Gastrocnemius medialis (tissue), 4 donors: ENCODE data around the gene CCDC171. TPM values are rescaled to one million over a fixed set of nuclear protein-coding genes. Genes with fewer than 3 reads are reported as not detected.
"Not testable (repeated sequence)": the region's sequence is repeated elsewhere in the genome, so short reads cannot be mapped to it uniquely, and the experiment has no call there.

Source experiments
- ATAC-seq, 2 donors: fragments of 150-250 bp; one replicate each; pipeline ENCODE4 v1.9.1; 2016
- DNase-seq, 2 donors: peaks; one replicate each; pipeline ENCODE4 v3.0.0-alpha.2; 2019
- H3K27ac ChIP-seq, 4 donors: fragments of 200-600 bp; sonication (generic); 1 replicate in 1 of 4; 2 replicates in 3 of 4; pipeline ENCODE4 v1.5.1; 2016 to 2018; ENCODE audit warnings: mild to moderate bottlenecking in 2 of 4, moderate library complexity in 1 of 4
- H3K27me3 ChIP-seq, 3 donors: fragments of 200-600 bp; sonication (generic) in 2 of 3; 1 replicate in 1 of 3; 2 replicates in 2 of 3; pipeline versions ENCODE4 v1.5.1 to v1.6.0; 2016 to 2019; ENCODE audit warnings: mild to moderate bottlenecking in 1 of 3, moderate library complexity in 1 of 3
- H3K36me3 ChIP-seq, 2 donors: fragments of 200-600 bp; sonication (generic) in 1 of 2; one replicate each; pipeline ENCODE4 v1.5.1; 2017 to 2018
- H3K4me1 ChIP-seq, 2 donors: fragments of 200-600 bp; sonication (generic) in 1 of 2; one replicate each; pipeline ENCODE4 v1.5.1; 2016 to 2017; ENCODE audit warnings: mild to moderate bottlenecking in 2 of 2
- H3K4me3 ChIP-seq, 4 donors: fragments of 200-600 bp; sonication (generic) in 3 of 4; 1 replicate in 1 of 4; 2 replicates in 3 of 4; pipeline ENCODE4 v1.5.1; 2016 to 2019; ENCODE audit warnings: mild to moderate bottlenecking in 2 of 4
- H3K9me3 ChIP-seq, 3 donors: fragments of 200-600 bp; sonication (generic) in 2 of 3; 1 replicate in 1 of 3; 2 replicates in 2 of 3; pipeline ENCODE4 v1.5.1; 2016 to 2019
- POLR2A ChIP-seq, 2 donors: fragments of 450-650 bp; IDR thresholded peaks; one replicate each; pipeline ENCODE4 v1.6.1; 2017; ENCODE audit warnings: antibody characterized with exemption in 2 of 2, mild to moderate bottlenecking in 2 of 2, moderate library complexity in 2 of 2
- in situ Hi-C, 4 donors: fragments of 200-750 bp; cut with MboI; loops; one replicate each; pipeline versions ENCODE4 v1.15.0 to v1.8.0; 2017; ENCODE audit warnings: low sequenced_read_pairs in 4 of 4
- intact Hi-C: fragments of 100-400 bp; cut with DNase I; formaldehyde crosslinking; loops from one replicate; pipeline ENCODE4 v1.15.1; 2023; ENCODE audit warnings: low total_unique reads
- total RNA-seq, 4 donors: library from RNA; depleted of rRNA; stranded (reverse); fragments of >200 nt; gene quantifications; one replicate each; pipeline versions ENCODE4 v1.1.0 to v1.2.3, GENCODE V29; 2016
- TF ChIP-seq, protein P1 (sequence below), 5 experiments: fragments of 450-650 bp in 3 of 5; fragments of 200-600 bp in 2 of 5; sonication (generic) in 2 of 5; IDR thresholded peaks in 4 of 5; conservative IDR thresholded peaks in 1 of 5; 1 replicate in 4 of 5; 2 replicates in 1 of 5; pipeline ENCODE4 v1.5.1; 2016 to 2019; ENCODE audit warnings: antibody characterized with exemption in 5 of 5, mild to moderate bottlenecking in 3 of 5, moderate library complexity in 3 of 5

CCDC171 gene
- total RNA-seq, 4 donors from 2014 or later: 0.61 to 1.7 (median 1.3) TPM

DNA sequence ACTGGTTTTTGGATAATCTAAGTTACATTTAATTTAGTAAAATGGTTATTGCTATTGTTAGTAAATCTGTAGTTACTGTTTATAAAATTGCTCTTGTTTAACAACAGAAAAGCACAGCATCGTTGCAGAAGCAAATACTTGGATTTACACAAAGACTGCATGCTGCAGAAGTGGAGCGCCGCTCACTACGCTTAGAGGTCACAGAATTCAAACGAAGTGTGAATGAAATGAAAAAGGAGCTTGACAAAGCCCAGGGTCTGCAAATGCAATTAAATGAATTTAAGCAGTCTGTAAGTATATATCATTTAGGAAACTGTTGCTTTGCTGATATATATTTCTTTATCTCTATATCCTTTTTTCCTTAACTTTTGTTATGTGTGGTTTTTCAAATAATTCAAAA is 226.0 kb downstream of the CCDC171 start:
- H3K36me3 ChIP-seq: no peaks in the 10 kb centered on the region
- no peak for TF ChIP-seq POLR2A (IDR thresholded peaks at IDR 0.05)
- TF ChIP-seq, protein P1, sequence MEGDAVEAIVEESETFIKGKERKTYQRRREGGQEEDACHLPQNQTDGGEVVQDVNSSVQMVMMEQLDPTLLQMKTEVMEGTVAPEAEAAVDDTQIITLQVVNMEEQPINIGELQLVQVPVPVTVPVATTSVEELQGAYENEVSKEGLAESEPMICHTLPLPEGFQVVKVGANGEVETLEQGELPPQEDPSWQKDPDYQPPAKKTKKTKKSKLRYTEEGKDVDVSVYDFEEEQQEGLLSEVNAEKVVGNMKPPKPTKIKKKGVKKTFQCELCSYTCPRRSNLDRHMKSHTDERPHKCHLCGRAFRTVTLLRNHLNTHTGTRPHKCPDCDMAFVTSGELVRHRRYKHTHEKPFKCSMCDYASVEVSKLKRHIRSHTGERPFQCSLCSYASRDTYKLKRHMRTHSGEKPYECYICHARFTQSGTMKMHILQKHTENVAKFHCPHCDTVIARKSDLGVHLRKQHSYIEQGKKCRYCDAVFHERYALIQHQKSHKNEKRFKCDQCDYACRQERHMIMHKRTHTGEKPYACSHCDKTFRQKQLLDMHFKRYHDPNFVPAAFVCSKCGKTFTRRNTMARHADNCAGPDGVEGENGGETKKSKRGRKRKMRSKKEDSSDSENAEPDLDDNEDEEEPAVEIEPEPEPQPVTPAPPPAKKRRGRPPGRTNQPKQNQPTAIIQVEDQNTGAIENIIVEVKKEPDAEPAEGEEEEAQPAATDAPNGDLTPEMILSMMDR (IDR thresholded peaks at IDR 0.05 in 4 of 5, conservative IDR thresholded peaks at IDR 0.05 in 1 of 5): no peak
- no peaks in the 10 kb centered on the region for H3K27me3 ChIP-seq
- no peaks in the 10 kb centered on the region for H3K4me1 ChIP-seq
- H3K9me3 ChIP-seq: no peaks in the 10 kb centered on the region
- in situ Hi-C loops: no loop called here
- ATAC-seq: no peak
- DNase-seq: no peak
- no peak overlapping the region for H3K4me3 ChIP-seq
- intact Hi-C loops: no loop called here
- H3K27ac ChIP-seq: no peak overlapping the region

DNA sequence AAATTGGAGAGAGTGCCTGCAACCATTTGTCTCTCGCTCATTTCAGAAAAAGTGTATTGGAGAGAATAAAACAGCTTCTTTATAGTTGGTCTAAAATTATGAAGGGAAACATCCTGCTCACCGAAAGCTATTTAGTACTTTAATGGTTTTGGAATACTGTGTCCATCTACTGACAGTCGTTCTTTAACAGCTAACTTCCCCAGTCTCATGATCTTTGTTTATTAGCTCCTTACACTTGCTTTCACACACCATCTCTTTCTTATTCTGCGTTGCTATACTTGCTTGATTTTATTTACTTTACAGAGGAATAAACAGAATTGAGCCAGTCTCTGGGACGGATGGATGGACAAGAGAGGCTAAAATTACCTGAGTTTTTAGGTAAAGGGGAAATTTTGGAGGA is 229.3 kb downstream of the CCDC171 start:
- H3K27me3 ChIP-seq: no peaks in the 10 kb centered on the region
- TF ChIP-seq, protein P1 (IDR thresholded peaks at IDR 0.05 in 4 of 5, conservative IDR thresholded peaks at IDR 0.05 in 1 of 5): no peak
- DNase-seq (no peak), ATAC-seq (no peak)
- no peak overlapping the region for H3K4me3 ChIP-seq
- H3K9me3 ChIP-seq: no peaks in the 10 kb centered on the region
- no peaks in the 10 kb centered on the region for H3K4me1 ChIP-seq
- H3K36me3 ChIP-seq: no peaks in the 10 kb centered on the region
- in situ Hi-C loops (no loop called here), intact Hi-C loops (no loop called here)
- no peak overlapping the region for H3K27ac ChIP-seq

DNA sequence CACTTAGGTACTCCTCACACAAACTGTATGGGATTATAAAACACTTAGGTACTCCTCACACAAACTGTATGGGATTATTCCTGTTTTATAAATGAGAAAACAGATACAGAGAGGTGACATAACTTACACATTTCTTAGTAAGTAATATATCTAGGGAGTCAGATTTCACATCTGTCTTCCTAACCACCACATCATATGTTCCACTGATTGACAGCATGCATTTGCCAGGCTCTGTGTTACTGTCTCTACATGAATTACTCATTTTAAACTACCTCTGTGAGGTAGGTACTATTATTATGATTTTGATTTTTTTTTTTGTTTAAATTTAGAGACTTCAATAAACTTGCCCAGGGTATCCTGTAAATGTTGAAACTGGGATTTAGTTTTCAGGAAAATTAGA is 232.7 kb downstream of the CCDC171 start:
- in situ Hi-C loops (no loop called here), intact Hi-C loops (no loop called here)
- Histone ChIP-seq H3K27me3 (no peaks in the 10 kb centered on the region), H3K27ac (no peak overlapping the region), H3K4me3 (no peak overlapping the region), H3K4me1 (no peaks in the 10 kb centered on the region), H3K36me3 (no peaks in the 10 kb centered on the region), H3K9me3 (no peaks in the 10 kb centered on the region)
- no peak for ATAC-seq
- DNase-seq: no peak
- no peak for TF ChIP-seq POLR2A (IDR thresholded peaks at IDR 0.05)
- TF ChIP-seq, protein P1 (IDR thresholded peaks at IDR 0.05 in 4 of 5, conservative IDR thresholded peaks at IDR 0.05 in 1 of 5): no peak

DNA sequence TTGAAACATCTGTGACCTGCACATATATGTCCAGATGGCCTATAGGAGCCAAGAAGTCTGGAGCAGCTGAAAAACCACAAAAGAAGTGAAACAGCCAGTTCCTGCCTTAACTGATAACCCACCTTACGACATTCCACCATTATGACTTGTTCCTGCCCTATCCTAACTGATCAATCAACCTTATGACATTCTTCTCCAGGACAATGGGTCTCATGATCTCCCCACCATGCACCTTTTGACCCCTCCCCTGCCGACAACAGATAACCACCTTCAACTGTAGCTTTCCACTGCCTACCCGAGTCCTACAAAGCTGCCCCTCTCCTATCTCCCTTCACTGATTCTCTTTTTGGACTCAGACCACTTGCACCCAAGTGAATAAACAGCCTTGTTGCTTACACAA is 233.8 kb downstream of the CCDC171 start:
- no peaks in the 10 kb centered on the region for H3K36me3 ChIP-seq
- no peak overlapping the region for H3K4me3 ChIP-seq
- no peaks in the 10 kb centered on the region for H3K27me3 ChIP-seq
- TF ChIP-seq, protein P1 (IDR thresholded peaks at IDR 0.05 in 4 of 5, conservative IDR thresholded peaks at IDR 0.05 in 1 of 5): no peak
- no peak for TF ChIP-seq POLR2A (IDR thresholded peaks at IDR 0.05)
- intact Hi-C loops (no loop called here), in situ Hi-C loops (no loop called here)
- H3K27ac ChIP-seq: no peak overlapping the region
- no peaks in the 10 kb centered on the region for H3K9me3 ChIP-seq
- ATAC-seq (no peak), DNase-seq (no peak)
- no peaks in the 10 kb centered on the region for H3K4me1 ChIP-seq

GRCh38 chr9:15810219-15810899 is 257.5 kb downstream of the CCDC171 start:
- intact Hi-C loops, H3K36me3 ChIP-seq, H3K27me3 ChIP-seq, ATAC-seq, in situ Hi-C loops, H3K27ac ChIP-seq, H3K9me3 ChIP-seq, H3K4me3 ChIP-seq, DNase-seq, H3K4me1 ChIP-seq: not testable (repeated sequence)
